ENCODE data around the gene PLEKHB2.
A peak's percentile ranks its signal among the peaks of the same experiment; 100 is the strongest.
"Not testable (repeated sequence)": the region's sequence is repeated elsewhere in the genome, so short reads cannot be mapped to it uniquely, and the experiment has no call there.

Gene PLEKHB2

GRCh38 chr2:131094463-131095281 is 10.5 kb upstream of the PLEKHB2 start:
- DNase-seq = no peak

GRCh38 chr2:131103165-131103564 is 2.0 kb upstream of the PLEKHB2 start:
- no peak for DNase-seq

- DNase-seq = peak; percentile 35 to 37
Observed at GRCh38 chr2:131104487-131105155, 515 bp upstream of the PLEKHB2 start.

GRCh38 chr2:131105950-131106801 is 1.0 kb downstream of the PLEKHB2 start:
- peak; percentile 48 to 53 for DNase-seq

GRCh38 chr2:131112529-131112928 is 7.4 kb downstream of the PLEKHB2 start:
- no peak for DNase-seq

GRCh38 chr2:131113566-131114227 is 8.6 kb downstream of the PLEKHB2 start:
- DNase-seq = no peak

- DNase-seq = not testable (repeated sequence)
Observed at GRCh38 chr2:131114950-131115349, 9.8 kb downstream of the PLEKHB2 start.

GRCh38 chr2:131115752-131116151 is 10.6 kb downstream of the PLEKHB2 start:
- DNase-seq = no peak

- DNase-seq = no peak
Observed at GRCh38 chr2:131120815-131121317, 15.7 kb downstream of the PLEKHB2 start.

- DNase-seq = no peak
Observed at GRCh38 chr2:131121464-131121863, 16.3 kb downstream of the PLEKHB2 start.

- DNase-seq = no peak
Observed at GRCh38 chr2:131122496-131122895, 17.4 kb downstream of the PLEKHB2 start.

- DNase-seq = no peak
Observed at GRCh38 chr2:131123192-131123591, 18.1 kb downstream of the PLEKHB2 start.

- DNase-seq = no peak
Observed at GRCh38 chr2:131125195-131125757, 20.1 kb downstream of the PLEKHB2 start.

GRCh38 chr2:131126436-131126835 is 21.3 kb downstream of the PLEKHB2 start:
- no peak for DNase-seq

- no peak for DNase-seq
Observed at GRCh38 chr2:131127076-131127475, 21.9 kb downstream of the PLEKHB2 start.

GRCh38 chr2:131127981-131128380 is 22.8 kb downstream of the PLEKHB2 start:
- DNase-seq = no peak

GRCh38 chr2:131130298-131130596 is 25.1 kb downstream of the PLEKHB2 start:
- DNase-seq = no peak

GRCh38 chr2:131132729-131133128 is 27.6 kb downstream of the PLEKHB2 start:
- DNase-seq = no peak

GRCh38 chr2:131140581-131140980 is 35.4 kb downstream of the PLEKHB2 start:
- DNase-seq = no peak

GRCh38 chr2:131142849-131143248 is 37.7 kb downstream of the PLEKHB2 start:
- no peak for DNase-seq

- DNase-seq = no peak
Observed at GRCh38 chr2:131143803-131144202, 38.7 kb downstream of the PLEKHB2 start.

GRCh38 chr2:131145040-131145439 is 39.9 kb downstream of the PLEKHB2 start:
- no peak for DNase-seq
